HAP-1 (cell line): ENCODE results near the gene COPS7A.

ENCODE experiments used
- DNase-seq, 2 experiments: peaks; one replicate each; pipeline ENCODE4 v3.0.0-alpha.2; 2016 to 2020; ENCODE audit warnings: low spot score in 2 of 2
- H3K27me3 ChIP-seq: fragments of 250-450 bp; sonication (Bioruptor Pico); 2 replicates; pipeline ENCODE4 v1.5.1; 2020; ENCODE audit warnings: low read depth, mild to moderate bottlenecking, moderate library complexity
- H3K36me3 ChIP-seq: fragments of 250-450 bp; sonication (Bioruptor Pico); replicated peaks from 2 replicates; pipeline ENCODE4 v1.5.1; 2020; ENCODE audit warnings: mild to moderate bottlenecking
- H3K4me1 ChIP-seq: fragments of 250-450 bp; sonication (Bioruptor Pico); 2 replicates; pipeline ENCODE4 v1.5.1; 2020; ENCODE audit warnings: mild to moderate bottlenecking
- H3K4me3 ChIP-seq: fragments of 250-450 bp; sonication (Bioruptor Pico); 2 replicates; pipeline ENCODE4 v1.5.1; 2020; ENCODE audit warnings: mild to moderate bottlenecking, moderate library complexity
- H3K9me3 ChIP-seq: fragments of 250-450 bp; sonication (Bioruptor Pico); 2 replicates; pipeline ENCODE4 v1.5.1; 2020; ENCODE audit warnings: mild to moderate bottlenecking, moderate library complexity
- in situ Hi-C: fragments of 300-500 bp; cut with MboI; formaldehyde crosslinking; loops from 3 replicates; pipeline ENCODE4 v1.14.3; 2020; ENCODE audit warnings: low sequenced_read_pairs, inconsistent platforms, mixed read lengths

COPS7A gene

DNA sequence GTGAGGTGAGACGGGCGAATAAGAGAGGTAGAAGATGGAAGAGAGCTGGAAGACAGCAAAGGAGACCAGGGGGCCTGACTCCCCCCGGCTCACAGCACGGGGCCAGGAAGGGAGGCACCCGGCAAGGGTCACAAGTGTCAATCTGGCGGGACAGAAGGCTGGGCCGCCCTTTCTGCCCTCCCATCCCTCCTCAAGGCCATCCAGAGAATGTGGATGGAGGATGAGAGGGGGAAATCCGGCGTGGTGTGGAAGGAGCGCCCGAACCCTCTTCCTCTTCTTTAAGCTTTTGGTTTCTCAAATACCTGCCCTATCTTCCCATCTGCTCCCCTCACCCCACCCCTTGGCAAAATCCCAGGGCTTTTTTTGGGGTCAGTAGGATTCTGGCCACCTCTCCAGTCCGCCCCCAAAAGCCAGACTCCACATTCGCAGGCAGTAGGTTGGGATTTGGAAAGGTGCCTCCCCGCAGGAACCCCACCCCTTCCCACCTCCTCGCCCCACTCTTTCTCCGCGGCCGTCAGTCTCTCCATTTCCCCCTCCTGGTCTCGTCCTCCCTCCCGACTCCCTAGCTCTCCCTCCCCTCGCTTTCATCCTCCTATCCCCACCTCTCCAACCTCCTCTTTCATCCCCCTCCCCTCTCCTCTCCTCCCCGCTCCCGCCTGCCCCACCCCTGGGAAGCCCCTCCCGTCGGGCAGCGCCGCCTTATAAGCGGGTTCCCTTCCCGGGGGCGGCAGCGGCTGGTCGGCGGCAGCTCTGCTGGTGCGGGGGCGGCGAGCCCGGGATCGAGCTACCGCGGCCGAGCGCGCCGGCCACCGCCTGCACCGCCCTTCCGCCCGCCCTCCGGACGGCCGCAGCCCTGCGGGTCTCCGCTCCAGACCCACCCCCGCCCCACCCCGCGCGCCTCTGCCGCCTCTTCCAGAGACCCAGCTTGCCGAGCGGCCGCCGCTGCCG is 42.1 kb downstream of the COPS7A start, which contains the start of gene PTMS:
Gene PTMS, plus strand, starts transcription at position 730 of the 948 bp plus-strand sequence. CDS start 343 bp downstream, outside the sequence.
- Histone ChIP-seq H3K4me3 (peak within 1 kb of the TSS; percentile 82), H3K9me3 (no peaks in the 10 kb centered on the region), H3K27me3 (no peaks in the 10 kb centered on the region), H3K36me3 (peaks cover 15% of the 10 kb centered on the region), H3K4me1 (peaks cover 39% of the 10 kb centered on the region)
- in situ Hi-C loops, result no loop called here
- peak; percentile 94 to 95 for DNase-seq

DNA sequence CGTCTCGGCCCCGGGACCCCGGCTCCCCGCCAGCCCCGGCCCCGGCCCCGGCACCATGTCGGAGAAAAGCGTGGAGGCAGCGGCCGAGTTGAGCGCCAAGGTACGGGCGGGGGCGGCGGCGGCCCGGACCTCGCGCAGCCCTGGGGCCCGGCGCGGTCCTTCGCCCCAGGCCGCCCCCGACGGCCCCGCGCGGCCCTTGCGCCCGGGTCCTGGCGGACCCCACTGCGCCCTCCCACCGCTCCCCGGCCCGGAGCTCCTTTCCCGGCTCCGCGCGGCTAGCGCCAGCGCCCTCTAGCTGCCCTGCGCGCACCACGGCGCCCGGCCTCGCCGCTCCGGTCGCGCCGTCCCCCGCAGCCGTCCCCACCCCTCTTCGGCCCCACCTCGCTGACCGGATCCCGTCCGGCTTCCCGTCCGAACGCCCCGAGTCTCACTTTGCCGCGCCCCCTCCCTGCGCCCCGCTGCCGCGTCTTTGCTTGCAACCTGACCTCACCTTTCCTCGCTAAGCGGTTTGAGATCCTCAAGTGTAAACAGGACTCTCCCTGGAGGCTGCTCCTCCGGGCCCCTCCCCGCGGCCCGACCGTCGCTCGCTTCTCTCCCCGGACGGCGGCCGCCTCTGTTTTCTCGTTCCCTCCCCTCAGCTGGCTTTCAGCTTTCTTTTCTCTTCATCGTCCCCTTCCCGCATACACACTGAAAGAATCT is 43.0 kb downstream of the COPS7A start:
- DNase-seq, result peak; percentile 40 to 76
- Histone ChIP-seq H3K9me3 (no peaks in the 10 kb centered on the region), H3K36me3 (peaks cover 24% of the 10 kb centered on the region), H3K4me3 (peak overlapping the region; percentile 82), H3K4me1 (peaks cover 39% of the 10 kb centered on the region), H3K27me3 (no peaks in the 10 kb centered on the region)
- in situ Hi-C loops, result no loop called here

- H3K27me3 ChIP-seq, result no peaks in the 10 kb centered on the region
- DNase-seq, result peak; percentile 36 to 49
- no peaks in the 10 kb centered on the region for H3K9me3 ChIP-seq
- in situ Hi-C loops, result no loop called here
- peak overlapping the region; percentile 82 for H3K4me3 ChIP-seq
- peaks cover 25% of the 10 kb centered on the region for H3K36me3 ChIP-seq
- H3K4me1 ChIP-seq, result peaks cover 39% of the 10 kb centered on the region
Observed at GRCh38 chr12:6767353-6768319, 43.8 kb downstream of the COPS7A start.

DNA sequence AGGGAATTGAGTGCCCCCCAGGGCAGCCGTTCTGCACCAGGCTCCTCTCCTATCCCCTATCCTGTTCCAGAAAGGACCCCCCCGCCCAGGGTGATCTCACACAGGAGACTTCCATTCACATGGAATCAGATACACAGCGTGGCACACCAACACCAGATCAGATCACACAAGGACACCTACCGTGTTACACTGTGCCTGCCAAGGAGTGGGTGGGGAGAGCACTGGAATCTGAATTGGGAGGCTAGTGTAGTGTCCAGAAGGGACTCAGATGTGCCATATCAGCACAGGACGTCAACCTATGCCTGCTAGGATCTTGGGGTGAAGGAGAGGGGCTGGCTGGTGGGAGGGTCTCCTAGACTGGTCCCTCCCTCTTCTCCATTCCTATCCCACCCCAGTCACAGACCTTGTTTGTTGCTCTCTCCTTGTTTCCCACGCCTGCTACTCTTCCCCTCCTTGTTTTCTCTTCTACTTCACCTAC is 44.6 kb downstream of the COPS7A start:
- H3K4me1 ChIP-seq, result peaks cover 35% of the 10 kb centered on the region
- H3K4me3 ChIP-seq, result peak overlapping the region; percentile 82
- peak in 1 of 2 experiments; percentile 40 for DNase-seq
- H3K27me3 ChIP-seq, result no peaks in the 10 kb centered on the region
- in situ Hi-C loops, result no loop called here
- H3K36me3 ChIP-seq, result peaks cover 25% of the 10 kb centered on the region
- H3K9me3 ChIP-seq, result no peaks in the 10 kb centered on the region

DNA sequence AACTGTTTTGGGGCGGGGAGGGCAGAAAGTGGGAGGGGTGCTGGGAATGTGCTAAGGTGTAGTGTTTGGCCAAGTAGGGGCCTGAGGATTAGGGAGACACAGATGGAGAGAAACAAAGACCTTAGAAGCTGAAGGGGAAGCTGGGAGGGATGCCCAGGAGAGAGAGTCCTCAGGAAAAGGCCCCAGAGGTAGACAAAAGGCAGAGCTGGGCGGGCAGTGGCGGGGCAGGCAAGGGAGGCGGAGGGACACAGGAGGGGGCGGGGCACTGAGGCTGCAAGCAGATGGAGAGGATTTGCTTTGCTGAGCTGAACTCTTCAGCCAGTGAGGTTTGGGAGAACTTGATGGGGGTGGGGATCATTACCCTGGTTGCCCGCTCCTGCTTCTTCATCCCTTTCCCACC is 45.1 kb downstream of the COPS7A start:
- DNase-seq, result peak; percentile 80 to 95
- no peaks in the 10 kb centered on the region for H3K27me3 ChIP-seq
- in situ Hi-C loops, result no loop called here
- peaks cover 25% of the 10 kb centered on the region for H3K36me3 ChIP-seq
- peaks cover 30% of the 10 kb centered on the region for H3K4me1 ChIP-seq
- H3K4me3 ChIP-seq, result peak overlapping the region; percentile 82
- no peaks in the 10 kb centered on the region for H3K9me3 ChIP-seq

- DNase-seq, result no peak
- Histone ChIP-seq H3K9me3 (no peaks in the 10 kb centered on the region), H3K4me3 (no peak overlapping the region), H3K27me3 (no peaks in the 10 kb centered on the region), H3K36me3 (peaks cover 25% of the 10 kb centered on the region), H3K4me1 (peaks cover 28% of the 10 kb centered on the region)
- in situ Hi-C loops, result no loop called here
Observed at GRCh38 chr12:6769666-6770065, 45.8 kb downstream of the COPS7A start.

- H3K27me3 ChIP-seq, result no peaks in the 10 kb centered on the region
- peaks cover 25% of the 10 kb centered on the region for H3K36me3 ChIP-seq
- no peak for DNase-seq
- in situ Hi-C loops, result no loop called here
- no peak overlapping the region for H3K4me3 ChIP-seq
- H3K4me1 ChIP-seq, result peaks cover 23% of the 10 kb centered on the region
- H3K9me3 ChIP-seq, result no peaks in the 10 kb centered on the region
Observed at GRCh38 chr12:6770094-6770493, 46.2 kb downstream of the COPS7A start.

DNA sequence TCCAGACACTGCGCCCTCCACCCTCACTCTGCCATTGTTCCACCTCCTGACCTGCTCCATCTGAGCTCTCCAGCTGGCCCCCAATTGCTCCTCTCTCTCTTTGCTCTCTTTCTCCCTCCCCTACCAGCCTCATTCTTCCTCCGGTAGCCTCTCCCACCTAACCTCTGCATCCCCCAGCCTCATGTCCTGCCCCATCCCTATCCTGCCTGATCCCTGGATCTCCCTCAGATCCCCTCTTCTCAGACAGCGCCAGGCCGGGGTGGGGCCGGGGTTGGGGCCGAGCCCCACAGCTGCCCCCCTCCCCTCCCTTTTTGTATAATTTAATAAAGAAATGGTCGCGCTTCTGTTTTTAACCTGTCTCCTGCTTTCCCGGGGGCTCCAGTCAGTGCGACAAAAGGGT is 46.8 kb downstream of the COPS7A start:
- peaks cover 25% of the 10 kb centered on the region for H3K36me3 ChIP-seq
- no peaks in the 10 kb centered on the region for H3K27me3 ChIP-seq
- in situ Hi-C loops, result no loop called here
- H3K9me3 ChIP-seq, result no peaks in the 10 kb centered on the region
- no peak for DNase-seq
- no peak overlapping the region for H3K4me3 ChIP-seq
- H3K4me1 ChIP-seq, result peaks cover 18% of the 10 kb centered on the region

GRCh38 chr12:6771091-6771495 is 47.2 kb downstream of the COPS7A start:
- H3K4me1 ChIP-seq, result peaks cover 15% of the 10 kb centered on the region
- DNase-seq, result no peak
- in situ Hi-C loops, result no loop called here
- H3K9me3 ChIP-seq, result no peaks in the 10 kb centered on the region
- no peak overlapping the region for H3K4me3 ChIP-seq
- H3K36me3 ChIP-seq, result peaks cover 25% of the 10 kb centered on the region
- no peaks in the 10 kb centered on the region for H3K27me3 ChIP-seq

DNA sequence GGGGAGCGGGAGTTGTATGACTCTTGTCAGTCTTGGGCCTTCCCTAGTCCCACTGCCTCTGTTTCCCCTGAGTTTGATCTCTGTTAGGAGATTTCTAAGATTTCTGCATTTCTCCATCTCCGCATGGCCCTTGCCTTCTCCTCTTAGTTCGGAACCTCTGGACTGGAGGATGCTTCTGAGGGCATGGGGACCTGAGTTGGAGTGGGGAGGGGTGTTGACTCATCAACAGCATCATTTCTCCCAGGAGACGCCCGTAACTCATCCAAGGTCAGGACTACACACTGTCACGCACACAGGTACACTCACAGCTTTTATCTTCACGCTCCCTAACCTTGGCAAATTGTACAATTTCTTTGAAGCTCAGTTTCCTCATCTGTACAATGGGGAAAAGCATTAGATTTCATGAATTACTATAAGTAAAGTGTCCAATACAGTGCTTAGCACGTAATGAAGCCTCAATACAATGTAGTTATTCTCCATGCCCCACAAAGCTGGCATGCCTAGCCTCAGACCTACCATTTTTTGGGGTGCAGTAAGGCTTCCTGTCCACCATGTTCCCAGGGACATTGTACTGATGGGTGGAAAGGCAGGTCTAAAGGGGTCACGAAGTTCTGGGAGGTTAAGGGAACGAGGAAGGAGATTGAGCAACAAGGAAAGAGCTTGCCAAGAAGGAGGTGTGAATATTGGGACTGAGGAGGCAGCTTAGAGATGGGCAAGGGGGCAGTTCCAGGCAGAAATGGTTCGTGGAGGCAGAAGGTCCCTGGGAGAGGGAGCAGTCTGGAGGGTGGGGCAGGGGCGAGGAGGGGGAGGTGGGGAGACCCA is 47.9 kb downstream of the COPS7A start:
- in situ Hi-C loops, result no loop called here
- Histone ChIP-seq H3K27me3 (no peaks in the 10 kb centered on the region), H3K4me1 (peaks cover 15% of the 10 kb centered on the region), H3K36me3 (peaks cover 25% of the 10 kb centered on the region), H3K9me3 (no peaks in the 10 kb centered on the region), H3K4me3 (no peak overlapping the region)
- no peak for DNase-seq

- H3K27me3 ChIP-seq, result no peaks in the 10 kb centered on the region
- H3K9me3 ChIP-seq, result no peaks in the 10 kb centered on the region
- H3K4me3 ChIP-seq, result no peak within 1 kb of the TSS
- no peak for DNase-seq
- H3K36me3 ChIP-seq, result peaks cover 25% of the 10 kb centered on the region
- in situ Hi-C loops, result no loop called here
- H3K4me1 ChIP-seq, result peaks cover 15% of the 10 kb centered on the region
Observed at GRCh38 chr12:6772331-6772695, 48.5 kb downstream of the COPS7A start, which contains the start of gene LAG3. LAG3 (plus strand) TSS chr12:6772520; CDS start chr12:6772853, 333 bp downstream.

- peaks cover 25% of the 10 kb centered on the region for H3K36me3 ChIP-seq
- H3K4me1 ChIP-seq, result peaks cover 14% of the 10 kb centered on the region
- no peaks in the 10 kb centered on the region for H3K9me3 ChIP-seq
- no peaks in the 10 kb centered on the region for H3K27me3 ChIP-seq
- no peak overlapping the region for H3K4me3 ChIP-seq
- in situ Hi-C loops, result no loop called here
- DNase-seq, result no peak
Observed at GRCh38 chr12:6772726-6773589, 49.1 kb downstream of the COPS7A start.
